ENCODE measurements around the gene FAM9C.

The FAM9C gene

GRCh38 chrX:13009844-13010243, 34.6 kb downstream of the FAM9C start:
- H3K4me3 ChIP-seq (ENCODE audit: low read depth, low read length) = no peak overlapping the region
- no peak for DNase-seq (ENCODE audit: low read depth)
- no peak for TF ChIP-seq CTCF (conservative IDR thresholded peaks at IDR 0.05; ENCODE audit: low read depth, low read length)

DNA sequence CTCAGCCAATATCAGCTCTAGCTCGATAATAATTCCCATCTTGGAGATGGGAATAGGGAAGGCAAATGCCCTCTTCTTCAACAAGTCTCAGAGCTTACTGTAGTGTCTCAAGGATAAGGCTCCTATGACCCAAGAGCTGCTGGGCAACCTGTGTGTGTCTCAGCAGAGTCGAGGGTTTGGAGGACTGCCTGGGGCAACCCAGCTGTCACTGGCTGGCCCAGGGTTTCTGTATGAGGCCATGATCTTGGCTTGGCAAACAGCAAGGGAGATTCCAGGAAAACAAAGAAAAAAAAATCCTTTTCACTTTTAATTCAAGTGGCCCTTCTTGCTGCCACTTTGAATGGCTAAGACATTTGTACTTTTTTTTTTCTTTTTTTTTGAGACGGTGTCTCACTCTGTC, 35.1 kb downstream of the FAM9C start:
- DNase-seq (ENCODE audit: low read depth) = no peak
- TF ChIP-seq CTCF (conservative IDR thresholded peaks at IDR 0.05; ENCODE audit: low read depth, low read length) = no peak
- H3K4me3 ChIP-seq (ENCODE audit: low read depth, low read length) = no peak overlapping the region

DNA sequence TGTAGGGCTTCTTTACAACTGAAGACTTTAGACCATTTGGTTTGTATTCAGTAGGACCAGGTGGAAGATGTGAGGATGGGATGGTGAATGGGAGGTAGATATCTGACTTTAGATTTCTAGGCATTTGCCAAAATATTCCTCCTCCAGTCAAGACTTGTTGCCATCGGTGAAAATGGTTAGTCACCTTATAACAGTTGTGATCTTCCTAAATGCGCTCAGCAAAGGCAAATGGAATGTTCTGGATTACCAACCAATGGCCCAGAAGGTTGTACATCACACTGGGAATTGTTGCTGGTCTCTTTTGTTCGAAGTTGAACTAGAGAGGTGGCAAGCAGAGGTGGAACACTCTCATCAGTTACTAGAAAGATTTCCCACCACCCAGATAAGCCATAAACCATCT, 35.6 kb downstream of the FAM9C start:
- no peak overlapping the region for H3K4me3 ChIP-seq (ENCODE audit: low read depth, low read length)
- DNase-seq (ENCODE audit: low read depth) = no peak
- no peak for TF ChIP-seq CTCF (conservative IDR thresholded peaks at IDR 0.05; ENCODE audit: low read depth, low read length)

DNA sequence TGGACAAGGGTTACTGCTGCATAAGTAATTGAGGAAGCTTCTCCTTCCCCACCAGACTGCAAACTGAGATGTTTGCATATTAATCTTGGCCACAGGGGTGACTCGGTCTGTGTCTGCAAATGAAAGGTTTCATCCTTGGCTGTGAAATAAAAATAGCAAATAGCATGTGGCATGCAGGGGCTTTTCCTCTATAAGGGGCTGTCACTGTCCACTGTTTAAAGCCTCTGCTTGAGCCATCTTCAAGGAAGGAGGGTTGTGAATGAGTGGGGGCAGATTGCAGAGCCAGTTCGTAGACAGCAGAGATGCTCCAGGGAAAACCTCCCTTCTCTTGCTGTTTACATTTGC, 36.3 kb downstream of the FAM9C start:
- no peak for TF ChIP-seq CTCF (conservative IDR thresholded peaks at IDR 0.05; ENCODE audit: low read depth, low read length)
- DNase-seq (ENCODE audit: low read depth) = peak; percentile 35
- no peak overlapping the region for H3K4me3 ChIP-seq (ENCODE audit: low read depth, low read length)

DNA sequence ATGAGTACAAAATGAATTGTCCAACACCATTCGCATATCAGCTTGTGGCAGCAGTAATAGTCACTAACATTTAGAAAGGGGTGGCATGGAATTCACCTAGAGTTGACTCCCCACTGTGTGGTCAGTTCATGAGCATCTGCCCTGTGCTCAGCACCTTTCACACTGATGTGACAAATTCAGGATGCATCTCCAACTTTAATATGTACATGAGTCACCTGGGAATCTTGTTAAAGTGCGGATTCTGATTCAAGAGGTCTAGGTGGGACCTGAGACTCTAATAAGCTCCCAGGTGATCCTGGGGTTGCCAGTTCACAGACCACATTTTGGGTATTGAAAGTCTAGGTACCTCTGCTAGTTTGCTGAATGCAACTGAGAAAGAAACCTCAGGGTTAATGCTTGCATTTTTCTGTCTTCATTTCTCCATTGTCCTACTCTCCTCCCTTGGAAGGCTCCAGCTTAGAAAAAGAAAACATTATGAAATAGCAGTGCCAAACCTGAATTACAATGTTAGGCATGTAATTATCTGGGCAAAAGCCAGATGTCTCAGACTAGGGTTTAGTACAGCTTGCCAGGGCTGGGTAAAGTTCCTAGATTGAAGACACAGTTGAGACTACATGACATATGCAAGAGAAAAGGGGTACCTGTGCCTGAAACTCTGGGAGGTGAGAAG, 36.8 kb downstream of the FAM9C start:
- no peak for DNase-seq (ENCODE audit: low read depth)
- TF ChIP-seq CTCF (conservative IDR thresholded peaks at IDR 0.05; ENCODE audit: low read depth, low read length) = no peak
- H3K4me3 ChIP-seq (ENCODE audit: low read depth, low read length) = no peak overlapping the region

- TF ChIP-seq CTCF (conservative IDR thresholded peaks at IDR 0.05; ENCODE audit: low read depth, low read length) = no peak
- DNase-seq (ENCODE audit: low read depth) = no peak
- no peak overlapping the region for H3K4me3 ChIP-seq (ENCODE audit: low read depth, low read length)
These were observed 38.6 kb downstream of the FAM9C start for GRCh38 chrX:13005661-13006473.

All from choroid plexus epithelial cell (primary cell).